Neuronal stem cell (in vitro differentiated cells): ENCODE data around the gene UIMC1.

Experiments
- DNase-seq: peaks from one replicate; pipeline ENCODE4 v3.0.0-alpha.2; 2013; ENCODE audit warnings: low spot score
- H2AFZ ChIP-seq: one replicate; pipeline ENCODE4 v1.6.1; 2013; ENCODE audit warnings: mild to moderate bottlenecking, low read length, inconsistent platforms
- H2AK5ac ChIP-seq: 2 replicates; pipeline ENCODE4 v1.6.1; 2013; ENCODE audit warnings: low read depth, mild to moderate bottlenecking, inconsistent platforms, low read length, moderate library complexity, mixed read lengths
- H2BK120ac ChIP-seq: 2 replicates; pipeline ENCODE4 v1.6.1; 2013; ENCODE audit warnings: low read depth, mild to moderate bottlenecking, inconsistent platforms, low read length, moderate library complexity, mixed read lengths
- H2BK12ac ChIP-seq: one replicate; pipeline ENCODE4 v1.6.1; 2013; ENCODE audit warnings: low read length, inconsistent platforms
- H2BK15ac ChIP-seq: 2 replicates; pipeline ENCODE4 v1.6.1; 2013; ENCODE audit warnings: mild to moderate bottlenecking, low read length, inconsistent platforms, mixed read lengths
- H2BK5ac ChIP-seq: one replicate; pipeline ENCODE4 v1.6.1; 2013; ENCODE audit warnings: inconsistent platforms, mild to moderate bottlenecking, low read length, moderate library complexity
- H3K14ac ChIP-seq: one replicate; pipeline ENCODE4 v1.6.1; 2013; ENCODE audit warnings: low read length, inconsistent platforms
- H3K18ac ChIP-seq: 2 replicates; pipeline ENCODE4 v1.6.1; 2013; ENCODE audit warnings: low read length, inconsistent platforms
- H3K23ac ChIP-seq: 2 replicates; pipeline ENCODE4 v1.6.1; 2013; ENCODE audit warnings: low read depth, mild to moderate bottlenecking, mixed read lengths, low read length, inconsistent platforms; ENCODE audit not compliant: poor library complexity
- H3K27ac ChIP-seq: replicated peaks from 3 replicates; pipeline ENCODE4 v1.5.1; 2013; ENCODE audit warnings: low read length, inconsistent platforms
- H3K27me3 ChIP-seq, 3 experiments: 2 replicates each; pipeline ENCODE4 v1.6.1; 2013; ENCODE audit warnings: low read length in 3 of 3, mild to moderate bottlenecking in 2 of 3, inconsistent platforms in 1 of 3, low read depth in 1 of 3, mixed read lengths in 1 of 3, moderate library complexity in 1 of 3; ENCODE audit not compliant: control insufficient read depth in 3 of 3, insufficient read depth in 3 of 3
- H3K36me3 ChIP-seq, 2 donors: replicated peaks in 1 of 2; 2 replicates each; pipeline ENCODE4 v1.6.1; 2013; ENCODE audit warnings: low read length in 2 of 2; ENCODE audit not compliant: control insufficient read depth in 2 of 2, insufficient read depth in 2 of 2
- H3K4ac ChIP-seq: 2 replicates; pipeline ENCODE4 v1.6.1; 2013; ENCODE audit warnings: inconsistent platforms, mild to moderate bottlenecking, low read length, moderate library complexity
- H3K4me1 ChIP-seq, 2 donors: 1 replicate in 1 of 2; 2 replicates in 1 of 2; pipeline ENCODE4 v1.6.1; 2013; ENCODE audit warnings: low read length in 2 of 2, low read depth in 1 of 2; ENCODE audit not compliant: control insufficient read depth in 2 of 2, insufficient read depth in 1 of 2
- H3K4me2 ChIP-seq: one replicate; pipeline ENCODE4 v1.6.1; 2013; ENCODE audit warnings: mild to moderate bottlenecking, low read length, inconsistent platforms; ENCODE audit not compliant: insufficient read depth, poor library complexity, severe bottlenecking
- H3K4me3 ChIP-seq, 2 donors: 2 replicates each; pipeline ENCODE4 v1.5.1; 2013; ENCODE audit warnings: low read length in 2 of 2, mild to moderate bottlenecking in 2 of 2, inconsistent platforms in 1 of 2, moderate library complexity in 1 of 2
- H3K79me1 ChIP-seq: one replicate; pipeline ENCODE4 v1.6.1; 2013; ENCODE audit warnings: low read depth, mild to moderate bottlenecking, inconsistent platforms, low read length, moderate library complexity
- H3K9ac ChIP-seq: one replicate; pipeline ENCODE4 v1.6.1; 2013; ENCODE audit warnings: mild to moderate bottlenecking, low read depth, low read length, inconsistent platforms; ENCODE audit not compliant: poor library complexity
- H3K9me3 ChIP-seq, 2 donors: replicated peaks in 1 of 2; 2 replicates each; pipeline versions ENCODE3 to v1.6.1; 2013; ENCODE audit warnings: low read length in 2 of 2, mild to moderate bottlenecking in 2 of 2, inconsistent platforms in 1 of 2, low read depth in 1 of 2, mixed read lengths in 1 of 2, moderate library complexity in 1 of 2; ENCODE audit not compliant: control insufficient read depth in 2 of 2, insufficient read depth in 1 of 2
- H4K8ac ChIP-seq: one replicate; pipeline ENCODE4 v1.6.1; 2013; ENCODE audit warnings: low read depth, mild to moderate bottlenecking, inconsistent platforms, low read length, moderate library complexity
- H4K91ac ChIP-seq: one replicate; pipeline ENCODE4 v1.6.1; 2013; ENCODE audit warnings: low read length, low read depth, mild to moderate bottlenecking, inconsistent platforms; ENCODE audit not compliant: poor library complexity
- WGBS, 2 donors: extraction: QIAGEN DNeasy Blood & Tissue Kit; methylation state at CpG; one replicate each; pipeline ENCODE4 v1.1.7; 2013; ENCODE audit warnings: missing lambda C conversion rate in 2 of 2, mixed read lengths in 1 of 2; ENCODE audit not compliant: insufficient read length in 2 of 2, insufficient replicate concordance in 1 of 2; ENCODE audit errors: extremely low coverage in 2 of 2; 5-methylcytosine and 5-hydroxymethylcytosine counted together

Gene UIMC1

DNA sequence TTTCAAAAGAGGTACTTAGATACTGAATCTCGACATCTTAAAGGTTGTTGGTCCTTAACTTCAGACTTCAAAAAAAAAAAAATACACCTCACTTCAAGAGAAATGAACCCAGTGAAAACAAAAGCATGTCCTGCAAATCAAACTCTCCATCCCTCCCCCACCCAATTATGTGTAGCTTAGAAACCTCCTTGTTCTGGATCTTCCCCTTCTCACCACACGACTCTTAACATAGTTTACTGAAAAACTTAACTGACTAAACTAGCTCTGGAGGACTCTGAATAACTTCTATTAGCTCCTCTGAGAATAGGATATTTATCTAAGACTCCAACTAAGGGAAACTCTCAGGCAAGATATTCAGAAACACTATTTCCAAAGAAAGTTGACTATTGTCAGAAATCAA lies 58.7 kb downstream of the UIMC1 start:
- H2BK5ac ChIP-seq = no peak overlapping the region
- no peak overlapping the region for H2AK5ac ChIP-seq
- H3K27ac ChIP-seq = no peak overlapping the region
- H2BK12ac ChIP-seq = no peak overlapping the region
- H3K14ac ChIP-seq = no peak overlapping the region
- no peak overlapping the region for H3K9ac ChIP-seq
- no peaks in the 10 kb centered on the region for H3K4me1 ChIP-seq
- H4K8ac ChIP-seq = no peak overlapping the region
- peaks cover 2% of the 10 kb centered on the region for H3K79me1 ChIP-seq
- no peak overlapping the region for H3K4me3 ChIP-seq
- H2BK120ac ChIP-seq = no peak overlapping the region
- no peak overlapping the region for H3K4ac ChIP-seq
- no peak overlapping the region for H3K4me2 ChIP-seq
- H3K27me3 ChIP-seq = no peaks in the 10 kb centered on the region
- H3K23ac ChIP-seq = no peak overlapping the region
- no CpG with 5 or more reads among the region's 2 CpGs for WGBS, 2 donors
- peaks cover 6 to 93% of the 10 kb centered on the region in 2 donors for H3K36me3 ChIP-seq
- no peaks in the 10 kb centered on the region for H3K9me3 ChIP-seq
- DNase-seq = no peak
- no peak overlapping the region for H3K18ac ChIP-seq
- no peak overlapping the region for H2AFZ ChIP-seq
- no peak overlapping the region for H4K91ac ChIP-seq
- H2BK15ac ChIP-seq = no peak overlapping the region

- no peak for DNase-seq
- no peak overlapping the region for H3K4ac ChIP-seq
- H2BK5ac ChIP-seq = no peak overlapping the region
- H4K8ac ChIP-seq = no peak overlapping the region
- H3K14ac ChIP-seq = no peak overlapping the region
- no peak overlapping the region for H3K4me2 ChIP-seq
- no peak overlapping the region for H4K91ac ChIP-seq
- H2AFZ ChIP-seq = no peak overlapping the region
- H3K27ac ChIP-seq = no peak overlapping the region
- no peak overlapping the region for H3K23ac ChIP-seq
- H2BK15ac ChIP-seq = no peak overlapping the region
- no peak overlapping the region for H3K9ac ChIP-seq
- H3K27me3 ChIP-seq = no peaks in the 10 kb centered on the region
- H3K18ac ChIP-seq = no peak overlapping the region
- no peak overlapping the region for H3K4me3 ChIP-seq
- H2BK120ac ChIP-seq = no peak overlapping the region
- peaks cover 2% of the 10 kb centered on the region for H3K79me1 ChIP-seq
- H3K36me3 ChIP-seq = peaks cover 9 to 91% of the 10 kb centered on the region in 2 donors
- no peaks in the 10 kb centered on the region for H3K4me1 ChIP-seq
- no peak overlapping the region for H2BK12ac ChIP-seq
- no peak overlapping the region for H2AK5ac ChIP-seq
- H3K9me3 ChIP-seq = no peaks in the 10 kb centered on the region
- WGBS, 2 donors = no CpG with 5 or more reads among the region's 2 CpGs
Observed at GRCh38 chr5:176944268-176944667, 62.3 kb downstream of the UIMC1 start.

- Histone ChIP-seq H3K27me3 (no peaks in the 10 kb centered on the region), H3K4me2 (no peak overlapping the region), H2BK15ac (no peak overlapping the region), H3K4ac (no peak overlapping the region), H3K4me3 (no peak overlapping the region), H2BK5ac (no peak overlapping the region), H2AFZ (no peak overlapping the region), H3K9me3 (no peaks in the 10 kb centered on the region), H3K79me1 (peaks cover 2% of the 10 kb centered on the region), H2AK5ac (no peak overlapping the region), H3K27ac (no peak overlapping the region), H3K23ac (no peak overlapping the region), H3K18ac (no peak overlapping the region), H2BK120ac (no peak overlapping the region), H3K4me1 (no peaks in the 10 kb centered on the region), H3K36me3 (peaks cover 9 to 92% of the 10 kb centered on the region in 2 donors), H2BK12ac (no peak overlapping the region), H4K8ac (no peak overlapping the region), H3K9ac (no peak overlapping the region), H4K91ac (no peak overlapping the region), H3K14ac (no peak overlapping the region)
- no peak for DNase-seq
- no CpG with 5 or more reads among the region's 1 CpG for WGBS, 2 donors
Observed at GRCh38 chr5:176943816-176944215, 62.8 kb downstream of the UIMC1 start.

- Histone ChIP-seq H3K79me1 (peaks cover 2% of the 10 kb centered on the region), H3K27ac (no peak overlapping the region), H2AFZ (no peak overlapping the region), H3K9me3 (no peaks in the 10 kb centered on the region), H4K8ac (no peak overlapping the region), H3K18ac (no peak overlapping the region), H2BK5ac (no peak overlapping the region), H3K4me2 (no peak overlapping the region), H3K27me3 (no peaks in the 10 kb centered on the region), H3K23ac (no peak overlapping the region), H3K4me3 (no peak overlapping the region), H3K14ac (no peak overlapping the region), H2BK15ac (no peak overlapping the region), H3K9ac (no peak overlapping the region), H2BK120ac (no peak overlapping the region), H3K4ac (no peak overlapping the region), H3K4me1 (no peaks in the 10 kb centered on the region), H2AK5ac (no peak overlapping the region), H3K36me3 (peaks cover 11 to 93% of the 10 kb centered on the region in 2 donors), H2BK12ac (no peak overlapping the region), H4K91ac (no peak overlapping the region)
- no CpG with 5 or more reads among the region's 9 CpGs for WGBS, 2 donors
- DNase-seq = no peak
Observed at GRCh38 chr5:176941951-176942350, 64.6 kb downstream of the UIMC1 start.
